Heart left ventricle (tissue), 13 donors: ENCODE results near the gene HS6ST3.
"Not testable (repeated sequence)": the region's sequence is repeated elsewhere in the genome, so short reads cannot be mapped to it uniquely, and the experiment has no call there.

ENCODE experiments used
- POLR2A ChIP-seq, 2 donors: fragments of 450-650 bp; IDR thresholded peaks; one replicate each; pipeline ENCODE4 v1.6.1; 2017; ENCODE audit warnings: antibody characterized with exemption in 2 of 2, mild to moderate bottlenecking in 2 of 2, moderate library complexity in 2 of 2
- TF ChIP-seq, protein P1 (sequence below), 12 donors: fragments of 200-600 bp; sonication (generic) in 4 of 12; IDR thresholded peaks; one replicate each; pipeline versions ENCODE4 v1.5.0 to v1.8.0; 2018 to 2022; ENCODE audit warnings: antibody characterized with exemption in 12 of 12, mild to moderate bottlenecking in 5 of 12
- donor health status: ischemic (EF 13 %, LVEDD 7.1; RV severe dilation, severe dysfunction).
- donor health status: DM: no; HTN: yes; CAD: no.
- donor health status: DM: no; HTN: no; CAD: no.
- donor health status: ischemic (EF 25% LVEDD 6.9; RV normal size, moderate dysfunction).
- donor health status: ischemic (EF 25% LVEDD 5.7; RV mildly dilated, moderate dysfunction).
- donor health status: ischemic (EF 35%, LVEDD 5.7; RV mildly dilated, moderate dysfunction).
- donor health status: nonischemic (EF 11% LVEDD 7.7; RV severe dilation, severe dysfunction).
- donor health status: DM: yes; HTN: yes; CAD: no.
- donor health status: PGD.
- donor health status: ischemic (EF 29% LVEDD 5.4; RV normal size, mild dysfunction).
- donor health status: nonischemic (EF 23%, LVEDD 6.1; RV moderate dilation, normal function).

DNA sequence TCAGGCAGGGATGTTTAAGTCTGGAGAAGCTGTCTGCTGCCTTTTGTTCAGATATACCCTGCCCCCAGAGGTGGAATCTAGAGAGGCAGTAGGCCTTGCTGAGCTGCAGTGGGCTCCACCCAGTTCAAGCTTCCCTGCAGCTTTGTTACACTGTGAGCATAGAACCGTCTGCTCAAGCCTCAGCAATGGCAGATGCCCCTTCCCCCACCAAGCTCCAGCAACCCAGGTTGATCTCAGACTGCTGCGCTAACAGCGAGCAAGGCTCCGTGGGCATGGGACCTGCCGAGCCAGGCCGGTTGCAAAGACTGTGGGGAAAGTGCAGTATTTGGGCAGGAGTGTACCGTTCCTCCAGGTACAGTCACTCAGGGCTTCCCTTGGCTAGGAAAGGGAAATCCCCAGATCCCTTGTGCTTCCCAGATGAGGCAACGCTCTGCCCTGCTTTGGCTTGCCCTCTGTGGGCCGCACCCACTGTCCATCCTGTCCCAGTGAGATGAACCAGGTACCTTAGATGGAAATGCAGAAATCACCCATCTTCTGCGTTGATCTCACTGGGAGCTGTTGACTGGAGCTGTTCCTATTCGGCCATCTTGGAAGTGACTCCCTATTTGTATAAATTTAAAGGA, 434.6 kb downstream of the HS6ST3 start:
- TF ChIP-seq, protein P1, sequence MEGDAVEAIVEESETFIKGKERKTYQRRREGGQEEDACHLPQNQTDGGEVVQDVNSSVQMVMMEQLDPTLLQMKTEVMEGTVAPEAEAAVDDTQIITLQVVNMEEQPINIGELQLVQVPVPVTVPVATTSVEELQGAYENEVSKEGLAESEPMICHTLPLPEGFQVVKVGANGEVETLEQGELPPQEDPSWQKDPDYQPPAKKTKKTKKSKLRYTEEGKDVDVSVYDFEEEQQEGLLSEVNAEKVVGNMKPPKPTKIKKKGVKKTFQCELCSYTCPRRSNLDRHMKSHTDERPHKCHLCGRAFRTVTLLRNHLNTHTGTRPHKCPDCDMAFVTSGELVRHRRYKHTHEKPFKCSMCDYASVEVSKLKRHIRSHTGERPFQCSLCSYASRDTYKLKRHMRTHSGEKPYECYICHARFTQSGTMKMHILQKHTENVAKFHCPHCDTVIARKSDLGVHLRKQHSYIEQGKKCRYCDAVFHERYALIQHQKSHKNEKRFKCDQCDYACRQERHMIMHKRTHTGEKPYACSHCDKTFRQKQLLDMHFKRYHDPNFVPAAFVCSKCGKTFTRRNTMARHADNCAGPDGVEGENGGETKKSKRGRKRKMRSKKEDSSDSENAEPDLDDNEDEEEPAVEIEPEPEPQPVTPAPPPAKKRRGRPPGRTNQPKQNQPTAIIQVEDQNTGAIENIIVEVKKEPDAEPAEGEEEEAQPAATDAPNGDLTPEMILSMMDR (IDR thresholded peaks at IDR 0.05), result not testable (repeated sequence)
- TF ChIP-seq POLR2A (IDR thresholded peaks at IDR 0.05), result not testable (repeated sequence)
